Measurements from ENCODE around the gene DGKD. TPM values are rescaled to one million over a fixed set of nuclear protein-coding genes. Genes with fewer than 3 reads are reported as not detected.

Gene DGKD
- total and polyA plus RNA-seq, 9 of the 15 experiments (the other 6 are each of a cell fraction or from before 2014, with no cell fraction given) = 0.52 to 29.5 (median 10.6) TPM

DNA sequence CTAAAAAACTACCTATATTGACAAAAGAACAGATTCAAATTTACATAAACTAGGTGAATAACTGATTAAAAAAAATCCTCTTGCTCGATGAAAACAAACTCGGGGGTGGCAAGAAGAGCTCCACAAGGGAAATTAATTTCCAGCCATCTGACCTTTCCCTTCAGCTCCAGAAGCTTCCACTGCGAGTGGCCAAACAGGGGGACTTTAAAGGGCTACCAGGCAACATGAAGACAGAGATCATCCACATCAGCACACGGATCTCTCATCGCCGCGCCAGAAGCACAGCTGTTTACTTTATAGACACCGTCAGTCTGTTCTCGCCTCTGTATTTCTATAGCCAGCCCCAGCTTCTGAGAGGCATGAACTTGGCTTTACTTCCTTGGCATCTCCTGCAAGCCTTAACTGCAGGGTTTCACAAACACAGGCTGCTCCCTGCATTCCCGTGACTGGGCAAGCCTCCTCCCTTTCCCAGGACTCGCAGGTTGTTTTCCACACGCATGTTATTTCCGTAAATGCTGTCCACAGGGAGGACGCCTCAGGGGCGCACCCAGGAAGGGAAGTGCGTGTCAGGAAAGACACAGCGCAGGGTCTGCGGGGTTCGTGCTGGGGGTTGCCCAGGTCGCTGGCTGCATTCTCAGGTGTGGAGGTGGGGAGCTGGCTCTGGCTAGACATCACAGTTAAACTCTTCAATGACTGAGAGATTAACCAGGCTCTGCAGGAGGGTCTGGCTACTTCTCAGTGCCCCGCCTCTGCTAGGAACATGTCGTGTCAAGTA is 127.3 kb downstream of the DGKD start:
- Histone ChIP-seq H3K36me3 (ENCODE audit: control insufficient read depth, insufficient read depth, low read length) (no peaks in the 10 kb centered on the region; the same call in 1 of the 3 replicates), H3K79me2 (ENCODE audit: control insufficient read depth, insufficient read depth, low read length) (no peaks in the 10 kb centered on the region), H3K27me3 (ENCODE audit: control insufficient read depth in 2 of 2, insufficient read depth in 2 of 2, low read length in 2 of 2) (no peaks in the 10 kb centered on the region), H2AFZ (ENCODE audit: low read depth, low read length) (no peak overlapping the region), H3K9ac (ENCODE audit: insufficient read depth in 1 of 2, low read depth in 2 of 2, low read length in 2 of 2) (no peak overlapping the region), H3K9me1 (ENCODE audit: control insufficient read depth, insufficient read depth, low read length) (no peaks in the 10 kb centered on the region), H4K20me1 (replicated peaks; ENCODE audit: control insufficient read depth, insufficient read depth, low read length) (no peaks in the 10 kb centered on the region), H3K9me3 (replicated peaks; ENCODE audit: control insufficient read depth, insufficient read depth, low read depth, low read length) (no peaks in the 10 kb centered on the region), H3K27ac (ENCODE audit: extremely low read depth, low read depth, low read length) (no peak overlapping the region), H3K4me3 (no peak overlapping the region), H3K4me2 (ENCODE audit: insufficient read depth, low read length) (no peak overlapping the region), H3K4me1 (replicated peaks in 1 of 2; ENCODE audit: control insufficient read depth in 2 of 2, insufficient read depth in 2 of 2, low read length in 2 of 2) (peaks cover 0 to 7% of the 10 kb centered on the region in 2 experiments; a peak in 3 of 5 replicates)
- no TSS peak for BruUV-seq (replicated peaks)
- ATAC-seq = no peak
- CTCF ChIA-PET (ENCODE audit: low intra/inter-chr PET ratio) = no interaction called here
- POLR2A ChIA-PET = no interaction called here
- in situ Hi-C loops (cut with MboI) = no loop called here
- no peak for DNase-seq (ENCODE audit: extremely low read depth in 1 of 4, low spot score in 3 of 4)
- no peak for FAIRE-seq
- WGBS (ENCODE audit: insufficient coverage, low coverage, missing lambda C conversion rate) = 62% methylated on average over 17 of the region's 22 CpGs
- intact Hi-C loops (cut with micrococcal nuclease) = no loop called here
- TF ChIP-seq, protein P1, sequence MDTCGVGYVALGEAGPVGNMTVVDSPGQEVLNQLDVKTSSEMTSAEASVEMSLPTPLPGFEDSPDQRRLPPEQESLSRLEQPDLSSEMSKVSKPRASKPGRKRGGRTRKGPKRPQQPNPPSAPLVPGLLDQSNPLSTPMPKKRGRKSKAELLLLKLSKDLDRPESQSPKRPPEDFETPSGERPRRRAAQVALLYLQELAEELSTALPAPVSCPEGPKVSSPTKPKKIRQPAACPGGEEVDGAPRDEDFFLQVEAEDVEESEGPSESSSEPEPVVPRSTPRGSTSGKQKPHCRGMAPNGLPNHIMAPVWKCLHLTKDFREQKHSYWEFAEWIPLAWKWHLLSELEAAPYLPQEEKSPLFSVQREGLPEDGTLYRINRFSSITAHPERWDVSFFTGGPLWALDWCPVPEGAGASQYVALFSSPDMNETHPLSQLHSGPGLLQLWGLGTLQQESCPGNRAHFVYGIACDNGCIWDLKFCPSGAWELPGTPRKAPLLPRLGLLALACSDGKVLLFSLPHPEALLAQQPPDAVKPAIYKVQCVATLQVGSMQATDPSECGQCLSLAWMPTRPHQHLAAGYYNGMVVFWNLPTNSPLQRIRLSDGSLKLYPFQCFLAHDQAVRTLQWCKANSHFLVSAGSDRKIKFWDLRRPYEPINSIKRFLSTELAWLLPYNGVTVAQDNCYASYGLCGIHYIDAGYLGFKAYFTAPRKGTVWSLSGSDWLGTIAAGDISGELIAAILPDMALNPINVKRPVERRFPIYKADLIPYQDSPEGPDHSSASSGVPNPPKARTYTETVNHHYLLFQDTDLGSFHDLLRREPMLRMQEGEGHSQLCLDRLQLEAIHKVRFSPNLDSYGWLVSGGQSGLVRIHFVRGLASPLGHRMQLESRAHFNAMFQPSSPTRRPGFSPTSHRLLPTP (IDR thresholded peaks at IDR 0.05; ENCODE audit: borderline replicate concordance, extremely low read depth, insufficient read length) = no peak
- no peak for TF ChIP-seq RBM22 (IDR thresholded peaks at IDR 0.05; ENCODE audit: low read depth, low read length, poor library complexity, severe bottlenecking)
- no peak for TF ChIP-seq JUND (IDR thresholded peaks at IDR 0.05; ENCODE audit: borderline replicate concordance, low read depth, low read length)
- TF ChIP-seq JUND (tag; IDR thresholded peaks at IDR 0.05; ENCODE audit: borderline replicate concordance, low read depth, low read length) = no peak
- no peak for TF ChIP-seq TAF15 (IDR thresholded peaks at IDR 0.05; ENCODE audit: low read depth, low read length)
- no peak for TF ChIP-seq ZSCAN32 (CRISPR knock-in tag; IDR thresholded peaks at IDR 0.05)
- no peak for TF ChIP-seq HDAC6 (IDR thresholded peaks at IDR 0.05; ENCODE audit: low read depth, low read length)
- TF ChIP-seq, protein P2, sequence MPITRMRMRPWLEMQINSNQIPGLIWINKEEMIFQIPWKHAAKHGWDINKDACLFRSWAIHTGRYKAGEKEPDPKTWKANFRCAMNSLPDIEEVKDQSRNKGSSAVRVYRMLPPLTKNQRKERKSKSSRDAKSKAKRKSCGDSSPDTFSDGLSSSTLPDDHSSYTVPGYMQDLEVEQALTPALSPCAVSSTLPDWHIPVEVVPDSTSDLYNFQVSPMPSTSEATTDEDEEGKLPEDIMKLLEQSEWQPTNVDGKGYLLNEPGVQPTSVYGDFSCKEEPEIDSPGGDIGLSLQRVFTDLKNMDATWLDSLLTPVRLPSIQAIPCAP (CRISPR knock-in tag; IDR thresholded peaks at IDR 0.05; ENCODE audit: borderline replicate concordance) = no peak
- TF ChIP-seq, protein P3, sequence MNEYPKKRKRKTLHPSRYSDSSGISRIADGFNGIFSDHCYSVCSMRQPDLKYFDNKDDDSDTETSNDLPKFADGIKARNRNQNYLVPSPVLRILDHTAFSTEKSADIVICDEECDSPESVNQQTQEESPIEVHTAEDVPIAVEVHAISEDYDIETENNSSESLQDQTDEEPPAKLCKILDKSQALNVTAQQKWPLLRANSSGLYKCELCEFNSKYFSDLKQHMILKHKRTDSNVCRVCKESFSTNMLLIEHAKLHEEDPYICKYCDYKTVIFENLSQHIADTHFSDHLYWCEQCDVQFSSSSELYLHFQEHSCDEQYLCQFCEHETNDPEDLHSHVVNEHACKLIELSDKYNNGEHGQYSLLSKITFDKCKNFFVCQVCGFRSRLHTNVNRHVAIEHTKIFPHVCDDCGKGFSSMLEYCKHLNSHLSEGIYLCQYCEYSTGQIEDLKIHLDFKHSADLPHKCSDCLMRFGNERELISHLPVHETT (CRISPR knock-in tag; conservative IDR thresholded peaks at IDR 0.05 in 1 of 2, IDR thresholded peaks at IDR 0.05 in 1 of 2) = no peak
- no peak for TF ChIP-seq HNRNPLL (IDR thresholded peaks at IDR 0.05; ENCODE audit: low read depth, low read length, poor library complexity, severe bottlenecking)
- no peak for TF ChIP-seq ZC3H11A (IDR thresholded peaks at IDR 0.05; ENCODE audit: low read depth, low read length)
- TF ChIP-seq, protein P4, sequence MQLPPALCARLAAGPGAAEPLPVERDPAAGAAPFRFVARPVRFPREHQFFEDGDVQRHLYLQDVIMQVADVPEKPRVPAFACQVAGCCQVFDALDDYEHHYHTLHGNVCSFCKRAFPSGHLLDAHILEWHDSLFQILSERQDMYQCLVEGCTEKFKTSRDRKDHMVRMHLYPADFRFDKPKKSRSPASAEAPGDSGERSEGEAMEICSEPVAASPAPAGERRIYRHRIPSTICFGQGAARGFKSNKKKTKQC (CRISPR knock-in tag; IDR thresholded peaks at IDR 0.05) = no peak
- TF ChIP-seq ERF (CRISPR knock-in tag; IDR thresholded peaks at IDR 0.05) = no peak
- TF ChIP-seq ZNF444 (CRISPR knock-in tag; IDR thresholded peaks at IDR 0.05) = no peak
